Keratinocyte (primary cell): ENCODE measurements around the gene MDN1. TPM values are rescaled to one million over a fixed set of nuclear protein-coding genes. Genes with fewer than 3 reads are reported as not detected.

Experiments used
- DNase-seq: peaks from one replicate; pipeline ENCODE4 v3.0.0-alpha.2; 2011; ENCODE audit warnings: low read depth, missing footprints, low spot score
- FAIRE-seq: peaks from 2 replicates; lab custom pipeline; 2011; peaks lifted over from hg19 to GRCh38; lab: Jason Lieb, UNC
- H2AFZ ChIP-seq: 2 replicates; pipeline ENCODE4 v1.6.0; 2012; ENCODE audit warnings: low read length, control low read depth, inconsistent platforms; ENCODE audit not compliant: control insufficient read depth
- H3K27ac ChIP-seq: 2 replicates; pipeline ENCODE4 v1.5.1; 2011; ENCODE audit warnings: low read length; ENCODE audit not compliant: control insufficient read depth, insufficient read depth
- H3K27me3 ChIP-seq: 3 replicates; pipeline ENCODE4 v1.6.0; 2011; ENCODE audit warnings: low read length; ENCODE audit not compliant: control insufficient read depth, insufficient read depth; ENCODE audit errors: extremely low read depth
- H3K36me3 ChIP-seq, 2 experiments: 2 replicates in 1 of 2; 3 replicates in 1 of 2; pipeline ENCODE4 v1.5.1; 2011; ENCODE audit warnings: low read length in 2 of 2, mild to moderate bottlenecking in 1 of 2; ENCODE audit not compliant: control insufficient read depth in 2 of 2, insufficient read depth in 2 of 2; ENCODE audit errors: extremely low read depth in 1 of 2
- H3K4me1 ChIP-seq: 3 replicates; pipeline ENCODE4 v1.5.1; 2011; ENCODE audit warnings: low read length; ENCODE audit not compliant: control insufficient read depth, insufficient read depth; ENCODE audit errors: extremely low read depth
- H3K4me2 ChIP-seq: 3 replicates; pipeline ENCODE4 v1.6.0; 2011; ENCODE audit warnings: low read depth, low read length; ENCODE audit not compliant: control insufficient read depth, insufficient read depth; ENCODE audit errors: extremely low read depth
- H3K4me3 ChIP-seq, 3 experiments: fragments of 200-600 bp in 1 of 3; sonication (generic) in 1 of 3; 2 replicates in 2 of 3; 3 replicates in 1 of 3; pipeline ENCODE4 v1.5.1; 2011 to 2016; ENCODE audit warnings: low read length in 3 of 3, mild to moderate bottlenecking in 3 of 3, control low read depth in 2 of 3, inconsistent platforms in 1 of 3, low read depth in 1 of 3, mixed read lengths in 1 of 3, mixed run types in 1 of 3, moderate library complexity in 1 of 3; ENCODE audit not compliant: control insufficient read depth in 2 of 3, insufficient read depth in 2 of 3; ENCODE audit errors: extremely low read depth in 1 of 3
- H3K79me2 ChIP-seq: 2 replicates; pipeline ENCODE4 v1.6.0; 2012; ENCODE audit warnings: low read length; ENCODE audit not compliant: control insufficient read depth, insufficient read depth
- H3K9ac ChIP-seq: 3 replicates; pipeline ENCODE4 v1.6.0; 2011; ENCODE audit warnings: low read length; ENCODE audit not compliant: control insufficient read depth, insufficient read depth; ENCODE audit errors: extremely low read depth
- H3K9me1 ChIP-seq: 3 replicates; pipeline ENCODE4 v1.6.0; 2011; ENCODE audit warnings: low read length; ENCODE audit not compliant: control insufficient read depth, insufficient read depth; ENCODE audit errors: extremely low read depth
- H3K9me3 ChIP-seq: 2 replicates; pipeline ENCODE4 v1.5.1; 2012; ENCODE audit warnings: low read depth, low read length; ENCODE audit not compliant: control insufficient read depth
- H4K20me1 ChIP-seq: 3 replicates; pipeline ENCODE4 v1.6.0; 2011; ENCODE audit warnings: low read length; ENCODE audit not compliant: control insufficient read depth, insufficient read depth; ENCODE audit errors: extremely low read depth
- EZH2 ChIP-seq: IDR thresholded peaks from one replicate; pipeline ENCODE4 v1.6.1; 2012; ENCODE audit warnings: inconsistent platforms, mild to moderate bottlenecking, low read length, moderate library complexity
- dilution Hi-C: fragments of 300-500 bp; cut with MboI; formaldehyde crosslinking; loops from one replicate; pipeline ENCODE4 v1.7.0; 2020; ENCODE audit warnings: low sequenced_read_pairs; ENCODE audit not compliant: extremely low pct_ligation_motif_present
- polyA plus RNA-seq, 5 experiments: library from polyadenylated mRNA; depleted of rRNA in 3 of 5; stranded (reverse) in 3 of 5; stranded (forward) in 1 of 5; unstranded in 1 of 5; fragments of >200 nt; gene quantifications; 1 replicate in 1 of 5; 2 replicates in 3 of 5; 3 replicates in 1 of 5; pipeline versions ENCODE4 v1.2.1 to v1.2.3, GENCODE V29; 2011 to 2012; ENCODE audit warnings: missing spikeins in 2 of 5, low read depth in 1 of 5, low replicate concordance in 1 of 5
- TF ChIP-seq, protein P1 (sequence below), 3 experiments: IDR thresholded peaks in 1 of 3; conservative IDR thresholded peaks in 1 of 3; optimal IDR thresholded peaks in 1 of 3; 2 replicates in 2 of 3; 3 replicates in 1 of 3; pipeline versions ENCODE3 to v1.5.1; 2011; ENCODE audit warnings: low read length in 3 of 3, mild to moderate bottlenecking in 3 of 3, moderate library complexity in 2 of 3, control low read depth in 1 of 3, inconsistent platforms in 1 of 3; ENCODE audit not compliant: insufficient read depth in 2 of 3; ENCODE audit errors: extremely low read depth in 1 of 3

MDN1 gene
- polyA plus RNA-seq, 1 donor (not counting 4 experiments of a cell fraction or from before 2014, with no cell fraction given), result 16.0 TPM

- DNase-seq (no peak), FAIRE-seq (no peak)
- Histone ChIP-seq H3K9me1 (no peaks in the 10 kb centered on the region), H2AFZ (no peak overlapping the region), H3K79me2 (no peaks in the 10 kb centered on the region), H3K9me3 (no peaks in the 10 kb centered on the region), H3K27ac (no peak overlapping the region), H3K27me3 (no peaks in the 10 kb centered on the region), H3K4me3 (no peak overlapping the region), H3K36me3 (peaks cover 20% of the 10 kb centered on the region in 2 experiments), H4K20me1 (no peaks in the 10 kb centered on the region), H3K4me2 (no peak overlapping the region), H3K4me1 (peaks cover 4% of the 10 kb centered on the region), H3K9ac (no peak overlapping the region)
- dilution Hi-C loops, result no loop called here
- TF ChIP-seq, protein P1, sequence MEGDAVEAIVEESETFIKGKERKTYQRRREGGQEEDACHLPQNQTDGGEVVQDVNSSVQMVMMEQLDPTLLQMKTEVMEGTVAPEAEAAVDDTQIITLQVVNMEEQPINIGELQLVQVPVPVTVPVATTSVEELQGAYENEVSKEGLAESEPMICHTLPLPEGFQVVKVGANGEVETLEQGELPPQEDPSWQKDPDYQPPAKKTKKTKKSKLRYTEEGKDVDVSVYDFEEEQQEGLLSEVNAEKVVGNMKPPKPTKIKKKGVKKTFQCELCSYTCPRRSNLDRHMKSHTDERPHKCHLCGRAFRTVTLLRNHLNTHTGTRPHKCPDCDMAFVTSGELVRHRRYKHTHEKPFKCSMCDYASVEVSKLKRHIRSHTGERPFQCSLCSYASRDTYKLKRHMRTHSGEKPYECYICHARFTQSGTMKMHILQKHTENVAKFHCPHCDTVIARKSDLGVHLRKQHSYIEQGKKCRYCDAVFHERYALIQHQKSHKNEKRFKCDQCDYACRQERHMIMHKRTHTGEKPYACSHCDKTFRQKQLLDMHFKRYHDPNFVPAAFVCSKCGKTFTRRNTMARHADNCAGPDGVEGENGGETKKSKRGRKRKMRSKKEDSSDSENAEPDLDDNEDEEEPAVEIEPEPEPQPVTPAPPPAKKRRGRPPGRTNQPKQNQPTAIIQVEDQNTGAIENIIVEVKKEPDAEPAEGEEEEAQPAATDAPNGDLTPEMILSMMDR (optimal IDR thresholded peaks at IDR 0.05 in 1 of 3, IDR thresholded peaks at IDR 0.05 in 1 of 3, conservative IDR thresholded peaks at IDR 0.05 in 1 of 3; ENCODE audit: extremely low read depth in 1 of 3, insufficient read depth in 2 of 3, low read length in 3 of 3), result no peak
- no peak for TF ChIP-seq EZH2
Measured at GRCh38 chr6:89650579-89650978, 169.0 kb downstream of the MDN1 start.

DNA sequence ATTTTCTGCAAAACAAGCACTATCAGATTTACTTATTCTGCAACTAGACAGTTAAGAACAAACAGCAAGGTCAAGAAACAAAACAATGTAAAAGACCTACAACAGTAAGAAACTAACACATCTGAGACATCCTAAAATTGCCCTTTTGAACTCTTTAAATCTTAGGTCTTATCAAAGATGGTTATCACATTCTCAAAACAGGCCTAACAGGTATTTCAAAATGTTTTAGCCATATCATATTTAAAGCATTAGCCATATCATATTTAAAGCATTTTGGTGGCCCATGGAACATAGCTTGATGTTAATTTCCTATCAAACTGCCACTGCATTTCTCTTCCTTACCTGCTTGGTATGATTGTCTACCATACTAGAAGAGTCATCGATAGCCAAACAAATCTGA is 169.9 kb downstream of the MDN1 start:
- H3K9me3 ChIP-seq, result no peaks in the 10 kb centered on the region
- no peaks in the 10 kb centered on the region for H3K27me3 ChIP-seq
- H3K79me2 ChIP-seq, result no peaks in the 10 kb centered on the region
- H3K4me2 ChIP-seq, result no peak overlapping the region
- DNase-seq (no peak), FAIRE-seq (peak; percentile 32)
- no peaks in the 10 kb centered on the region for H3K9me1 ChIP-seq
- TF ChIP-seq, protein P1 (optimal IDR thresholded peaks at IDR 0.05 in 1 of 3, IDR thresholded peaks at IDR 0.05 in 1 of 3, conservative IDR thresholded peaks at IDR 0.05 in 1 of 3; ENCODE audit: extremely low read depth in 1 of 3, insufficient read depth in 2 of 3, low read length in 3 of 3), result no peak
- TF ChIP-seq EZH2, result no peak
- H3K36me3 ChIP-seq, result peaks cover 18 to 20% of the 10 kb centered on the region in 2 experiments
- no peak overlapping the region for H3K4me3 ChIP-seq
- dilution Hi-C loops, result no loop called here
- no peak overlapping the region for H2AFZ ChIP-seq
- no peaks in the 10 kb centered on the region for H4K20me1 ChIP-seq
- peaks cover 6% of the 10 kb centered on the region for H3K4me1 ChIP-seq
- H3K9ac ChIP-seq, result no peak overlapping the region
- H3K27ac ChIP-seq, result no peak overlapping the region
